DMS153 (cell line): ENCODE measurements around the gene GOSR2.

Source experiments
- DNase-seq: peaks from one replicate; lab custom pipeline; 2025; lab: John Stamatoyannopoulos, UW

Gene GOSR2

GRCh38 chr17:46991617-46992016 lies 68.7 kb downstream of the GOSR2 start:
- DNase-seq, result no peak
